HG02870 (cell line): ENCODE data around the gene SH3BP4.

Experiments used
- ATAC-seq: cut with Tn5 transposase; IDR thresholded peaks from one replicate; pipeline ENCODE4 v1.9.1; 2021; ENCODE audit warnings: mild to moderate bottlenecking, moderate library complexity; ENCODE audit not compliant: unreplicated experiment

Gene SH3BP4

DNA sequence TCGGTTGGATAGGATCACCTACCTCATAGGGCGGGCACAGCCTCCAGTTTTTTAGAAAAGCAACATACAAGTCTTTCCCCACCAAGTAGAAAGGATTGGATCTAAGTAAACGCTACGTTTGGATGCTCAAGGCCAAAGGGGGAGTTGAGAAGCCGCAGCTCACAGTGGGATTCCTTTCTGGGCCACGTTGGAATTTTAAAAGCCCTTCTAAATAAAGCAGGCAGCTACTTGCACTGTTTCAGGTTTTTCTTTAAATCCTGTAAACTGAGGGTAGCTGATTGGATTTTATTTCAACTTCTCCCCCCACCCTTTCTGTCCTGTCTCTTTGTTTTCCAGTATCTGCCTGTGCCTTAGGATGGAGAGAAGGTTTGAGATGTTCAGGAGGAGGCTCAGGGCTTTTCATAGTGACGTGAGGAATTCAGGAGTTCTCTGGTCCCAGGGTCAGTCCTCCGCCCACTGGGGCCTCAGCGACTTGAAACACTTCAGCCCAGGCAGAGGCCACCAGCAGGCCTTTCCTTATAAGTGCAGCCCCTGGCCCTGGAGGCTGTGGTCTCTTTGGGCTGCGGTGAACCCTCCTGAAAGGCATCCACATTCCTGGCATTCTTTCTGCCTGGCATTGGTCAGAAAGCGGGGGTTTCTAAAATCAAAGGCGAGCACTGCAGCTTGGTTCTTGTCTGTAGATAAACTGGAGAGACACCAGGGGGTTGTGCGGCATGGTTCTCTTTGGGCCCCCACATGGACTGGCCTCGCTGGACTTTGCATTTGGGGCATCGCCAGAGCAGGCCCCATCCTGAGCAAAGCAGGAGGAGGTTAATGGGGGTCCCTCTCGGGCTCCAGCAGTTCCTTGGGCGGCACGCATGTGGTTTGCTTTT, 44.5 kb downstream of the SH3BP4 start:
- ATAC-seq = no peak

DNA sequence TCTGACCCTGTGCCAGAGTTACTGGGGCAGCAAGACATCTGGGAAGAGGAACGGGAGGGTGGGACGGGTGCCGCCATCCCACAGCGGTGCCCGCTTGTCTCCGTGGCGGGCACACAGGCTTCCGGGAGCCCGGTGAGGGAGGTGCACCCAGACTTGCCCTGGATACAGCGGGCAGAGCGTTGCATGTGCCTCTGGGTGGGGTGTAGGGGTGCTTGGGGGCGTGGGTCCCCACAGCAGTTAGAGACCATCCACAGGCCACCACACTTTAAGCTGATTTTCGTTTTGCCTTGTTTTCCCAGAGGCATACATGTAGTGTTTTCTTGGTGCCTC, 45.1 kb downstream of the SH3BP4 start:
- ATAC-seq = no peak

DNA sequence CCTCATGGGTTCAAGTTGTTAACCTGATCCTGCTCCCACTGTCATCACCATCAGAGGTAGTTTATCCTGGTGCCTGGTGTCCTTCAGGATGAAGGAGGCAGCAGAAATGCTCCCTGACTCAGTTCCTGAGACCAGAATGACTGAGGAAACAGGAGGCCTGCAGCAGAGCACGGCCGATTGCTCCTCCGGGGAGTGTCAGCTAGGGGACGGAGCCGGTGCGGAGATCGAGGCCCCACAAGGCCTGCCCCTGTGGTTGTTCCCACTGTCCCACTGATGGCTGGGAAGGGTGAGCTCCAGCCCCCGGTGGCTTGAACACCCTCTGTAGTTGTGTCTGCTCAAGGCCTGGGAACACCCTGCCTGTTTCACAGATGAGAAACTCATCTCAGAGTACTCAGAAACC, 45.6 kb downstream of the SH3BP4 start:
- ATAC-seq = no peak

DNA sequence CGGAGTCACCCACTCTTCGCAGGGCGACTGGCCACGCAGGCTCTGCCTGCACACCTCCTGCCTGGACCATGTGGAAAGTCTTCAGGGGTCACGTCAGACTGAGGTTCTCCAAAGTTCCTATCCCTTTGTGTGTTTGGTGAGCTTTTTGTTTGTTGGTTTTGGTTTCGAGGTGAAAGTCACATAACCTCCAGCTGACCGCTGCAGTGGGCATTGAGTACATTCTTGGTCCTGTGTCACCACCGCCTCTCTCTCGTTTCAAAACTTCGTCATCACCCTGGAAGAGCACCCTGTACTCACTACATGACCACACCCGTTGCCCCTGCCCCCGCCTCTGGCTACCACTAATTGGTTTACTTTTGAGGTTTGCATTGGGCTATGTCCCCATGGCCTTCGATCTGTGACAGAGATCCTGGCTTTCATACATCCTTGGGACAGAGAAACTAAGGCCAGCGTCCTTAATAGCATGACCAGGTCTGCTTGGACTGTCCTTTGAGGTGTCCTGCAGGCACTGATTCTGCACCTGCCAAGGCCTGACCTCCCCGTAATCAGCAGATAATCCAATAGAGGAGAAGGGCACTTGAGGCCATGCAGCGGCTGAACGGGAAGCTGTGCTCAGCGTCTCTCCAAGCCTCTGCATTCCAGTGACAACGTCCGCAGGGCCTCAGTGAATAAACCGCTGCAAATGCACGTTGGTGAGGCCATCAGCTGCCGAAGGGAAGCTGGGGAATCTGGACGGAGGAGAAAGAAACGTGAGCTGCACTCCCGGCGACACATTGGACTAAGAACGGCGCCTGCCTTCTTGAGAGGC, 46.8 kb downstream of the SH3BP4 start:
- ATAC-seq = no peak

DNA sequence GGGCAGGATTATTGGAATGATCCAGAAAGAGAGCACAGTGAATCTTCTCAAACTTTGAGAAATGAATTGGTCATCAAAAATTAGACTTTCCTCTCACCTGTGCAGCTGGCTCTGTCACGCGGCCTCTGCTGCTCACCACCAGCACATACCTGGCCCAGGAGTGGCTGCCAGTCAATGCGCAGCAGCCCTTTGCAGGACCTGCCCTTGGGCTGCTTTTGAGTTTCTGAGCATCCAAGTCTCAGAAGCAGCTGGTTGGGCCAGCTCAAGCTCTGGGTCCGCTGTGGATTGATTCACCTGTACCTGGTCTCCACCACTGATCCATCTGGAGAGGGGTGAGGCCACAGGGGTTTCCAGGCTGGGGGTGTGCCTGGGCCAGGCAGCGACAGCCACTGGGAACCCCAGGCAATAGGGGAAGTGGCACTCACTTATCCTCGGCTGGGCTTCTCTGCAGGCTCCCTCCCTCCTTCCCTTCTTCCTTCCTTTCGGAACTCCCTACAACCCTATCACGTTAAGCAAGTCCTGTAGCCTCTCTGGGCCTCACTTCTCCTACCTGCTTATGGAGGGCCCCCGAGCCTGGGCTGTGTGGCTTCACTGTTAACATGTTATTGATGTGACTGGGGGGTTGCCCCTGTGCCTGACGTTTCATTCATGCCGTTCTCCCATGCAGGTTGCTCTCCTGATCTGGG, 48.1 kb downstream of the SH3BP4 start:
- no peak for ATAC-seq

DNA sequence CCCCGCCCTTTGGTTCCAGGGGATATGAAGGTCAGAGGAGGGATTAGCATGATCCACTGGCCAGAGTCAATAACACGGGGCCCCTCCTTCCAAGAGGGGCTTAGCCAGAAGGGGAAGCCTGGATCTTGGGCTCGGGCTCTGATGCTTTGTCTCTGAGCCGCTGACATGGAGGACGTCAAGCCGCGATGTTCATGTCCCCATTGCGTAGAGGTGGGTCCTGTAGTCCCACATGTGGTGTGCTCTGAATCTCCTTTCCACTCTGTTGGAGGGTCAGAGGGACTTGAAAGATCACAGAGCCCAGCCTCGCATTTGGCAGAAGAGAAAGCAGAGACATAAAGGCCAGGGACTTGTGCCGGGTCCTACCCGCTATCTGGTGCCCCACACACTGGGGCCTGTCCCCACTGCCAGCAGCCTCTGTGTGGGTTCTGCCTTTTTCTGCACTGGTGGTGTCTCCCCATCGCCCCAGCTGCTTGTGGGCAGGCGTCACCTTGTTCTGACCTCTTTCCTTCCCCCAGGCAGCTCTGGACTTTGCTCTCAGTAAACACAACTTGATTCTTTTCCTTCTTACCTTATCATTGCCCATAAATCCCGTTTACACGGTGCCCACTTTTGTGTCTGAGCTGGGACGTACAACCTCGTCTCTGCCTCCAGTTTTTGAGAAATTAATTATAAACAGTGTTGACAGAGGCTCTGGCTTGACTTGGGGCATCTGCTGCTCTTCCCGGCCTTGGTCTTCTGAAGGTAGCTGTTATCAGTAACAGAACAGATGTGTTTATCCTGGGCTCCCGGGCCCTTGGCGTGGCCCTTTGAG, 48.8 kb downstream of the SH3BP4 start:
- no peak for ATAC-seq

DNA sequence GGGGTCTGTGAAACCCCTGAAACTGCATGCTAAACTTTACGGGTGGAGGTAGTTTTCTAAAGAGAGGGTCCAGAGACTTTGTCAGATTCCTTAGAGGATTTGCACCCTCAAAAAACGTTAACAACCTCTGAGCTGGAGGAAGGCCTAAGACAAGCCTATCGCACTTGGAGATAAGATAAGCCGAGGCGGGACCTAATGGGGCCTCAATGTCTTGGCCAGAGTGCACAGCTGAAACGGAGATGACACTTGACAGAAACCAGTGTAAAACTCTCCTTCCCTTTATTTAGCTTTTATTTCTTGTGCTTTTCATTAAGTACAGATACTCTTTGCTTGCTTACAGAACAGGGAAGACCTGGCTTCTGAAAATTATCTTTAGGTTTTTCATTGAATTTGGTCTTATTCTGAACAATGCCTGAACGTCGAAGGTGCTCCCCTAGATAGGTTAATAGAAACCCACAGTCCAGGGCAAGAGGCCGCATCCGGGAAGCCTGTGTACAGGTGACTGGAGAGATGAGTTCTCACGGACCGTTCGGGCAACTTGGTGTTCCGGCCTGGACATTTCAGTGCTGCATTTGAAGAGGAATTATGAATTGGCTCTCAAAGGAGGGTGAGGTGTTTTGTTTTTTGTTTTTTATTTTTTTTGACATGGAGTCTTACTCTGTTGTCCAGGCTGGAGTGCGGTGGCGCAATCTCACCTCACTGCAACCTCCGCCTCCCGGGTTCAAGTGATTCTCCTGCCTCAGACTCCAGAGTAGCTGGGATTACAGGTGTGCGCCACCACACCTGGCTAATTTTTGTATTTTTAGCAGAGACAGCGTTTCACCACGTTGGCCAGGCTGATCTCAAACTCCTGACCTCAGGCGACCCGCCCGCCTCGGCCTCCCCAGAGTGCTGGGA, 49.7 kb downstream of the SH3BP4 start:
- no peak for ATAC-seq

DNA sequence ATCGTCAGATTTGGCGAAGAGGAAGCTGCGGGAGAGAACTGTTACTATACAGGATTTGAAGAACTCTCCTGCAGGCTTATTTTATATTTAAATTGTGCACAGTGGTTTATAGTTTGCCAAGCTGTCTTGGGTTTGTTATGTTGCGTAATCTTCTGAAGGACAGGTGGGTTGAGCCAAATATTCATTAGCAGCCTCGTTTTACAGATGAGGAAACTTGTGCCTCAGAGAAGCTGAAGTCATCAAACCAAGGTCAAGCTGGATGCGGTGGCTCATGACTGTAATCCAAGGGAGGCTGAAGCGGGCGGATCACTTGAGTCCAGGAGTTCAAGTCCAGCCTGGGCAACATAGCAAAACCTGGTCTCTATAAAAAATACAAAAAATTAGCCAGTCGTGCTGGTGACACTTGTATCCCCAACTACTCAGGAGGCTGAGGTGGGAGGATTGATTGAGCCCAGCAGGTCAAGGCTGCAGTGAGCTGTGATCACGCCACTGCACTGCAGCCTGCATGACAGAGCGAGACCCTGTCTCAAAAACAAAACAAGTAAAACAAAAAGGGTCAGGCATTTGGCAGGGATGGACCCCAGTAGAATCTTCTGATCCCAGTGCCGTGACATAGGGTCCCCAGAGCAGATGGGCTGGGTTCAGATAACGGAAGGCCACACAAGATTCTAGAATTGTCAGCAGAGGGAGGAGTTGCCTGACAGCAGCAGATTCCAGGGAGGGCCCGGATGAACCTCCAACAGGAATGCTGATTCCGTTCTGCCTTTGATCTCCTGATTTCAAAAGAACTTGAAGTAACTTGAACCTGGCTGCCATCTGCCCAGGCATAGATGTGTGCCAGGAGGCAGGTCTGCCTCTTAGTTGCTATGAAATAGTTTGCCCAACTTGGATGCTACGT, 50.6 kb downstream of the SH3BP4 start:
- no peak for ATAC-seq

DNA sequence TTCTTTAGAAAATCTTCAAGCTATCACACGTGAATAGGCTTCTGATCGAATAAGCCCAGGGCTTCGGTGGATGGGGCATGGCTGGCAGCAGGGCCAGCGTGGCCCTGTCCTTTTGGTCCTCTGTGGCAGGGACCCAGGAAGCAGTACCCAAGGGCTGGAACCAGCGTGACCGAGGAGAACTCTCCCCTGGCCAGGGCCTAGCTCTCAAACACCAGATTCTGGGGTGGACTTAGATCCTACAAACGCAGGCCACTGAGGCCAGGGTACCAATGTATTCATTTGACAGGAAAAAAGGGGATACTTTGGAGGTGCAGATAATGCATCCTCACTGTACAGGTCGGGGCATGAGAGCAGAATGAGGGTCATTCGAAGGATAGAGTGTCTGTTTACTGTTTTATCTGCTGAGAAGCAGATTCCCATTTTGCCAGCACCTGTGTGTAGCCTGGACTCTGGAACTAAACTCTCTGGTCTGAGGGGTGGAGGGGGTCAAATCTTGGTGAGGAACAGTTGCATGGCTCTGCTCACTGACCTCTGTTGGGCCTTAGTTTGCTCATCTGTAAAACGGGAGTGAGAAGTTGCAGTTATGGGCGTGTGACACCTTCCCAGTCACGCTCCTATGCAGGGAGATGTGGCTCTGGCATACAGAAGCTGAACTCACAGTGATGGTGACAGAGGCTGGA, 51.4 kb downstream of the SH3BP4 start:
- ATAC-seq = no peak

DNA sequence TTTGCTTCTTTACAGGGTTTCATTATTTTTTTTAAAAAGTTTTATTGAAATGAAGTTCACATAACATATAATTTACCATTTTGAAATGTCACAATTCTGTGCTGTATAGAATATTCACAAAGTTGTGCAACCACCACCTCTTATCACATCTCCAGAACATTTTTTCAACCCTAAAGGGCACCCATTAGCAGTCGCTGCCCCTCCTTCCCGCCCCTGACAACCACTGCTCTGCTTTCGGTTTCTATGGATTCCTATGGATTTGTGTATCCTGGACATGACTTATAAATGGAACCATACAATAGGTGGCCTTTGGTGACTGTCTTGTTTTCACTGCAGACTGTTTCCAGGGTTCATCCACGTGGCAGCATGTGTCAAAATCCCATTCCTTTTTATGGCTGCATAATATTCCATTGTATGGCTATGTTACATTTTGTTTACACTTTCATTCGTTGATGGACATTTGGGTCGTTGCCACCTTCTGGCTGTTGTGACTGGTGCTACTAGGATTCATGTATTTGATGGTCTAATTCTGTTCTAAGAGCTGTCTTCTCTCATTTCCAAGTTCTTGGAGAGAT, 52.6 kb downstream of the SH3BP4 start:
- no peak for ATAC-seq

DNA sequence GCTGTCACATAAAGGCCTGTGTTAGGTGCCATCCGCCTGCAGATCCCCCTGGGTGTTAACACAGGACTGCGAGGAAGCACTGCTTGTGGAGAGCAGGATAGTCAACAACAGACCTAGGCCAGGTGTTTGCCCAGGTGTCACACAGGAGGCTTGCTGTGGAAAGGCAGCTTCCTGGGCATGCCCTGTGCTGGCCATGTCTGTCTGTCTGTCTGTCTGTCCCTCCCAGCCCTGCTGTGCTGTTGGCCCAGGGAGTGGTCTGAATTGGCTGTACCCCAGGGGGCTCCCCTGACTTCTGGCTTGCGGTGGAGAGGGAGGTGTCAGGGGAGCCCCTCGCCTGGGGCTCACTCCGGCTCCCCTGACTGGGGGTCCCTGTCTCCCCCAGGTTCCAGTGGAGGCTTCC, 53.2 kb downstream of the SH3BP4 start:
- ATAC-seq = no peak

DNA sequence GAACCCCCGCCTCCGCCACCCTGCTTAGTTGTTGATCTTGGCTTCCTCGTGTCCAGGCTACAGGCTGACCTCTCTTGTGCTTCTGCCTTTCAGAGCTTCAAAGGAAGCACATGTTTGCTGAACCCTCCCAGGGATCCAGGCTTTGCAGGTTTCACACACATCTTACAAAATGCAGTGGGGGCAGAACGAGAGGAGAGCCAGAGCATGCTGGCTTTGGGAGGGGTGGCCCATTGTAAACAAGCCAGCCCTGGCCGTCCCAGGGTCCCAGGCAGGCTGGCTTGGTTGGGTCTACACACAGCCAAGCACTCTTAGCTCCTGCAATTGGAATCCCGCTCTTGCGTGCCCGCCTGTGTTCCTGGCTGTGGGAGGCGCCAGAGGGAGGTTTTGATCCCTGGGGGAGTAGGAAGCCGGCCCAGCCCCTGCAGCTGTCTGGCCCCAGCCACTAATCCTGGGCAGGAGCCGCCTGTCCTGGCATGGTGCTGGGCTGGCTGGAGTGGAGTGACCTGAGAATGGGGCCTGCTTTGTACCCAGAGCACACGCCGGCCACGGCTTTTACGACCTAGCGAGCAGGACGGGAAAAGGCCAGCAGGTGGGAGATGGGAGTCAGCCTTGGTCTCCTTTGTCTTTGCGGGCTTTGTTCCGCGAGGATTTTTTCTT, 53.9 kb downstream of the SH3BP4 start:
- ATAC-seq = no peak

DNA sequence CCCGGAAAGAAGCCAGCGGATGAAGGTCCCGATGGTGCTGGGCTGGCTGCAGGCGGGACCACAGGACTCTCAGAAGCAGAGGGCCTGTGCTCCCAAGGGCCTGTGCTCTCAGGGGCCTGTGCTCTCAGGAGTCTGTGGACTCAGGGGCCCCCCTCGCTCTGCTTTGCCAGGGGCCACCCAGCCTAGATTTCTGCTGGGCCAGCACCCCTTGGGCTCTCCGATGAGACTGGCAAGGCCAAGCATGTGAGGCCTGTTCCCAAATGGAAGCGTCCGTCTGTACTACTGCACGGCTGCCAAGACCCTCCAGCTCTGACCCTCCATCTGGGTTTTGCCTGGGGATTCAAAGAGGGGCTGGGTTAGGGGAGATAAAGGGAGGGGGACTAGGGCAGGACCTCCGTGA, 54.6 kb downstream of the SH3BP4 start:
- no peak for ATAC-seq

DNA sequence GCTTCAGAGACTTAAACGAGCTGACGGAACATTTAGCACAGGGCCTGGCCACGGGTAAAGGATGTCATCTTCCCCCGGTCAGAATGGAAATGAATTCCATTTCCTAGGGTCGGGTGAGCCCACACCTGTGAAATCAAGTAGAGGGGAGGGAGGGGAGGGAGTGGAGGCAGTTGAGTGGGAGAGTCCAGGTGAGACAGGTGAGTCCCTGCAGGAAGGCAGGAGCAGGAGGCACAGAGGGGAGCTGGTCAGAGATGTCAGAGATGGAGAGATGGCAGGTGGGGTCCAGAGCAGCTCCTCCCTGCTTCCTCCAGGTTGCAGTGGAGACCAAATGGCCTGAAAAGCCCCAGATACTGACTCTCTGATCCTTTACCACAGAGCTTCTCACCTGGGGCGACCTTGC, 55.2 kb downstream of the SH3BP4 start:
- no peak for ATAC-seq

DNA sequence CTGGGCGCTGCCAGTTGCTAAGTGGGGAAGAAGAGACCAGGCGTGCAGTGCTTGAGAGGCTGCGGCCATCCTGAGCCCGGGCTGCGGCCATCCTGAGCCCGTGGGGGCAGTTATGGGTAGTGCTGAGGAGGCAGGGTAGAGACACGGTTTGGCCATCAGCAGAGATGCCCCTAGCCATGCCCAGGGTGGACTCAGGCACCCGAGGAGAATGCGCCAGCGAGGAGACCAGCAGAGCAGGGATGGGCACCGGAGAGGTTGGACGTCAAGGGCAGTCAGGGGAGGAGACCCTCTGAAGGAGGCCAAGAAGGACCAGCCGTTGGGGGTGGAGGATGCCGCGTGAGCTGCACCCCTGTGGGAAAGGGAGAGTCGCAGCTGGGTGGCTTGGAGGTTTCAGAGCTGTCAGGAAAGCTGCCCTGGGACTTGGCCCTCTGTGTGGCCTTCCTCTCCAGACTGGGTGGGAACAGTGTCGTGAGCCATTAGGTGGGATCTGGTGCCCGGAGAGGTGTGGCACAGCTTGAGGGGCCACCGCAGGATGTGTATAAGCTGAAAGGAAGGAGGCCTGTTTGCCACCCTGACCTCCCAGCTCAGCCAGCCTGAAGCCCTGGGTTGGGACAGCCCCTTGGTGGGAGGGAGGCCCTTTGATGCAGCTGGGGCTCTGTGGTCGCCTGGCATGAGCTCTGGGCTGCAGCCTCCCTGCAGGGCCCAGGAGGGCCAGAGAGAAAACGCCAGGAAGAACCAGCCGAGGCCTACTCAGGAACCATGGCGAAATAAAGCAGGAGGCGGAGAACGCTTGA, 56.0 kb downstream of the SH3BP4 start:
- no peak for ATAC-seq

DNA sequence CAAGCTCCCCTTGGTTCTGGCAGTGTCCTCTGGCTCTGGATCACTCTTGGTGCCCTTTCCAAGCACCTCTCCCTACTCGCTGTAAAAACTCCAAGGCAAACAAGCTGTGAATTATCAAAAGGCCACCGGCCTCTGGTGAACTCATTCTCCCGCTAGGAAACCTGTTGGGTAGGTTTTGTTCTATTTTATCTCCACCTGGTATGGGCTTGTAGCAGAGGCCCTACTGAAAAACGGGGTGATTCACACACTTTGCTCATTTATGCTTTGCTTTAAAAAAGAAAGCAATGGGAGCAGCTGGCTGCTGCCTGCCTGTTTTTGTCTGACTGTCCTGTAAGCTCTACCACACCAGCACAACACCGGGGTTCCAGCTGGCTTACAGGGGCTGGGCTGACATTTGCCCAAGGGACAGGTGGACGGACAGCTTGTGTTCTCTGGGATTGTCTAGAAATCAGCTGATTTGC, 56.8 kb downstream of the SH3BP4 start:
- ATAC-seq = no peak

DNA sequence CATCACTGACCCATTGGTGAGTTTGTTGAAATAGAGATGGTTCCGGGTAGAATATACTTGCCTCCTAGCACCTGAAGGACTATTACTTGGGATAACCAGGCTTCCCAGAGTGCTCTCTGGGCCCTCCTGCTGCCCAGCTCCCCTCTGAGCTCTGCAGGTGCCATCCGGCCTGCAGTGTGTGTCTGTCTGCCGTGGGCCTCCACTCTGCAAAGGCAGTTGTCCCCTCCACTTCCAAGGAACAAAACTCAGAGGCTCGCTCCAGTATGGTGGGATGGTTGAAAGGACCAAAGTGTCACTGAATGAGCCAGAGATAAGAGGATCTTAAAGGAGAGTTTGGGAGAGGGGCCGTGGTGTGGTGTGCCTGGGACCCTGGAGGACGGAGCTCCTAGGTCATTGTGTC, 57.3 kb downstream of the SH3BP4 start:
- ATAC-seq = no peak
